AG09319 (cell line): Measurements from ENCODE around the gene NPVF.

Experiments
- DNase-seq: peaks from one replicate; pipeline ENCODE4 v3.0.0-alpha.2; 2010; ENCODE audit warnings: low read depth; ENCODE audit errors: extremely low read depth
- TF ChIP-seq, protein P1 (sequence below): IDR thresholded peaks from 2 replicates; pipeline ENCODE4 v1.5.1; 2011; ENCODE audit warnings: low read depth, mild to moderate bottlenecking, inconsistent platforms, low read length, moderate library complexity

The NPVF gene

DNA sequence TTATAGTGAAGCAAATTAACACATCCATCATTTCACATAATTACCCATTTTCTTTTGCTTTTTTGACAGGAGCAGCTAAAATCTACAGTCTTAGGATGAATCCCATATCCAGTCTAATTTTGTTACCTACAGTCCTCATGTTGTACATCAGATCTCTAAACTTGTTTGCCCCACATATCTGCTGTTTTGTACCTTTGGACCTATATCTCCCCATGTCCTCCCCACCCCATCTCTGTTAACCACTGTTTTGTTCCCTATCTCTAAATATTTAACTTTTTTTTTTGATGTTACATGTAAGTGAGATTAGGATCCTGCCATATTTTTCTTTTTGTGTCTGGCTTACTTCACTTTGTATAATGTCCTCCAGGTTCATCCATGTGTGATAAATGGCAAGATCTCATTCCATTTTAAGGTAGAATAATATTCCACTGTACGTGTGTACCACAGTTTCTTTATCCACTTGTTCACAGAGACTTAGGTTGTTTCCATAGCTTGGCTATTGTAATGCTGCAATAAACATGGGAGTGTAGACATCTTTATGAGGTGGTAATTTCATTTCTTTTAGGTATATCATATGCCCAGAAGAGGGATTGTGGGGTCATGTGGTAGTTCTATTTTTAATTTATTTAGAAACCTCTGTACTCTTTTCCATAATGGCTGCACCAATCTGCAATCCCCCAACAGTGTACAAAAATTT is 19.6 kb downstream of the NPVF start:
- DNase-seq = no peak
- TF ChIP-seq, protein P1, sequence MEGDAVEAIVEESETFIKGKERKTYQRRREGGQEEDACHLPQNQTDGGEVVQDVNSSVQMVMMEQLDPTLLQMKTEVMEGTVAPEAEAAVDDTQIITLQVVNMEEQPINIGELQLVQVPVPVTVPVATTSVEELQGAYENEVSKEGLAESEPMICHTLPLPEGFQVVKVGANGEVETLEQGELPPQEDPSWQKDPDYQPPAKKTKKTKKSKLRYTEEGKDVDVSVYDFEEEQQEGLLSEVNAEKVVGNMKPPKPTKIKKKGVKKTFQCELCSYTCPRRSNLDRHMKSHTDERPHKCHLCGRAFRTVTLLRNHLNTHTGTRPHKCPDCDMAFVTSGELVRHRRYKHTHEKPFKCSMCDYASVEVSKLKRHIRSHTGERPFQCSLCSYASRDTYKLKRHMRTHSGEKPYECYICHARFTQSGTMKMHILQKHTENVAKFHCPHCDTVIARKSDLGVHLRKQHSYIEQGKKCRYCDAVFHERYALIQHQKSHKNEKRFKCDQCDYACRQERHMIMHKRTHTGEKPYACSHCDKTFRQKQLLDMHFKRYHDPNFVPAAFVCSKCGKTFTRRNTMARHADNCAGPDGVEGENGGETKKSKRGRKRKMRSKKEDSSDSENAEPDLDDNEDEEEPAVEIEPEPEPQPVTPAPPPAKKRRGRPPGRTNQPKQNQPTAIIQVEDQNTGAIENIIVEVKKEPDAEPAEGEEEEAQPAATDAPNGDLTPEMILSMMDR = no peak

DNA sequence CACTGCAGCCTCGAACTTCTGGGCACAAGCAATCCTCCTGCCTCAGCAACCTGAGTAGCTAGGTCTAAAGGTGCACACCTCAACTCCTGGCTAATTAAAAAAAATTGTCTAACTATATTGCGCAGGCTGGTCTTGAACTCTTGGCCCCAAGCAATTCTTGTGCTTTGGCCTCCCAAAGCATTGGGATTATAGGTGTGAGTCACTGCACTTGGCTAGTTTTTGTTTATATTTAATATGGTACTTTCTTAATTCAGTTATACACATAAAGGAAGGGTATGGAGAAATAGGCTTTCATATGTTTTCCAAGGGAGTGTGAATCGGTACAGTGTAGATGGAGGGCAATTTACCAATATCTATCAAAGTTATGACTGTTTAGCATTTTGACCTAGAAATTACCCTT is 20.4 kb downstream of the NPVF start:
- TF ChIP-seq, protein P1 = no peak

GRCh38 chr7:25206765-25207164 is 21.5 kb downstream of the NPVF start:
- TF ChIP-seq, protein P1 = no peak
- no peak for DNase-seq

More for the DNA sequence above, 20.4 kb downstream of the NPVF start:
- DNase-seq = no peak

- TF ChIP-seq, protein P1 = no peak
- no peak for DNase-seq
Measured at GRCh38 chr7:25196132-25196896, 32.0 kb downstream of the NPVF start.

DNA sequence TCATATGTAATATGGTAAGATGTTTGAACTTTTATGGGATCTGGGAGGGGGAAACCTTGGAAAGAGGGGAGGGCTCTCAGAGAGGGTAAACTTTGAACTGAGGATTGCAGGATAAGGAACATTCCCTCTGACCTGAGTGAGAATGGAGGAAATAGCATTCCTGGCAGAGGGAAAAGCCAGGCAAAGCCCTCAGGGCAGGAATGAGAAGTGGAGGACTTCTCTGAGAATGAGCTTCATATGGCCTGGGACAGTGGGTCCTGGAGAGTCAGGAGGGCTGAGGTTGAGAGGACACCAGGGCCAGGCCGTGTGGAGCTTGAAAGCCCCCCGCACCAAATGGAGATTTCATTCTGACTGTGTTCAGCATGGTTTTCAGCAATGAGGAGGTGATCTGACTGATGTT is 34.2 kb downstream of the NPVF start:
- TF ChIP-seq, protein P1 = no peak
- no peak for DNase-seq

GRCh38 chr7:25192043-25192442 is 36.2 kb downstream of the NPVF start:
- no peak for DNase-seq
- TF ChIP-seq, protein P1 = no peak

- no peak for DNase-seq
- TF ChIP-seq, protein P1 = no peak
Measured at GRCh38 chr7:25189197-25189596, 39.1 kb downstream of the NPVF start.
